ENCODE measurements around the gene SIGLEC15.
"Not testable (repeated sequence)": the region's sequence is repeated elsewhere in the genome, so short reads cannot be mapped to it uniquely, and the experiment has no call there.

Gene SIGLEC15

DNA sequence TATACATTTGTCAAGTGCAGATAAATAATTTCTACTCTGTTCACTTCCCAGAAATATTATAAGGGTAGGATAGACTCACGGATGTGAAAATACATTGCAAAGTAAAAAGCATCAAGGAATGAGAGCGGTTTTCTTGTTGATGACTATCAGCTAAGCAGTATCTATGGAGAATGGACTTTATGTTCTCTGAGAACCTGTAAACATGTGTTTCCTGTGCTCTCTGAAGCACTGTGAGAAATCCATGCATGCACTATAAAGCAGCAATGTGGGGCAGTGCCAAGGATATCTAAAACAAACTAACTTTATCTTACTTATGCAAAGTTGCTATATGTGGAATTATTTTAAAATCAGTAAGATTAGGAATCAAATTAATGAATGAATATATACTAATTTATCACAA lies 4.4 kb upstream of the SIGLEC15 start:
- DNase-seq = no peak

DNA sequence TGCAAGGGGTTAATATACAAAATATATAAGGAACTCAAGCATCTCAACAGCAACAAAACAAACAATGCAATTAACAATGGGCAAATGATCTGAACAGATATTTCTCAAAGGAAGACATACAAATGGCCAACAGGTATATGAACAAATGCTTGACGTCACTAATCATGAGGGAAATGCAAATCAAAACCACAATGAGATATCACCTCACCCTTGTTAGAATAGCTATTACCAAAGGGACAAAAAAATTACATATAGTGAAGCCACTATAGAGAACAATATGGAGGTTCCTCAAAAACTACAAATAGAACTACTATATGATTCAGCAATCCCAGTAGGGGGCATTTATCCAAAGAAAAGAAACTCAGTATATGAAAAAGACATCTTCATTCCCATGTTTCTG lies 3.8 kb upstream of the SIGLEC15 start:
- DNase-seq = no peak

DNA sequence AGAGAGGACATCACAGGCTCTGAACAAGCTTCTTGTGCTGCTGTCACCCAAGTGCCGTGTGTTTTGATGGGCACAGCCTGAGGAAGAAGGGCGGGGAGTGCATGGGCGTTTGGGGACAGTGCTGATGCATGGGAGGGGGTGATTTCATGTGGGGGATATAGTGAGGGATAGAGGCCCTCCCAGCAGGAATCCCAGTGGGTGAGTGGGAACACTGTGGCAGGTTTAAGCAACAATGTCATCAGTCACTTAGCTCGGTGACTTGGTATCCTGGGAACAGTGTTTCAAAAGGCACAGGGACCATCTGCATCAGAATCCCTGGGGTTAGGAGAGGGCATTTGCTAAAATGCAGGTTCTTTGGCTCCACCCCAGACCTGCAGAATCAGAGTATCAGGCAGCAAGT lies 609 bp downstream of the SIGLEC15 start:
- no peak for DNase-seq

DNA sequence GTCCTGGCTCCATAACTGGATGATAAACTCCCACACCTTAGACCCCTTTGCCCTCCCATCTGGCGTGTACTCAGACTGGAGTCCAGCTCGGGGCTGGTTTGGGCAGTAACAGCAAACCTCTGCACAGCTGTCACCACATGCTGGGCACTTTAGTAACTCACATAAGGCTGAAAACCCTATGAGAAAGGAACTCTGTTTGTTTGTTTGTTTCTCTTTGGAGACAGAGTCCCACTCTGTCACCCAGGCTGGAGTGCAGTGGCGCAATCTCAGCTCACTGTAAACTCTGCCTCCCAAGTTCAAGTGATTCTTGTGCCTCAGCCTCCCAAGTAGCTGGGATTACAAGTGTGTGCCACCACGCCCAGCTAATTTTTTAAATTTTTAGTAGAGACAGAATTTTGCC lies 1.2 kb downstream of the SIGLEC15 start:
- DNase-seq = not testable (repeated sequence)

DNA sequence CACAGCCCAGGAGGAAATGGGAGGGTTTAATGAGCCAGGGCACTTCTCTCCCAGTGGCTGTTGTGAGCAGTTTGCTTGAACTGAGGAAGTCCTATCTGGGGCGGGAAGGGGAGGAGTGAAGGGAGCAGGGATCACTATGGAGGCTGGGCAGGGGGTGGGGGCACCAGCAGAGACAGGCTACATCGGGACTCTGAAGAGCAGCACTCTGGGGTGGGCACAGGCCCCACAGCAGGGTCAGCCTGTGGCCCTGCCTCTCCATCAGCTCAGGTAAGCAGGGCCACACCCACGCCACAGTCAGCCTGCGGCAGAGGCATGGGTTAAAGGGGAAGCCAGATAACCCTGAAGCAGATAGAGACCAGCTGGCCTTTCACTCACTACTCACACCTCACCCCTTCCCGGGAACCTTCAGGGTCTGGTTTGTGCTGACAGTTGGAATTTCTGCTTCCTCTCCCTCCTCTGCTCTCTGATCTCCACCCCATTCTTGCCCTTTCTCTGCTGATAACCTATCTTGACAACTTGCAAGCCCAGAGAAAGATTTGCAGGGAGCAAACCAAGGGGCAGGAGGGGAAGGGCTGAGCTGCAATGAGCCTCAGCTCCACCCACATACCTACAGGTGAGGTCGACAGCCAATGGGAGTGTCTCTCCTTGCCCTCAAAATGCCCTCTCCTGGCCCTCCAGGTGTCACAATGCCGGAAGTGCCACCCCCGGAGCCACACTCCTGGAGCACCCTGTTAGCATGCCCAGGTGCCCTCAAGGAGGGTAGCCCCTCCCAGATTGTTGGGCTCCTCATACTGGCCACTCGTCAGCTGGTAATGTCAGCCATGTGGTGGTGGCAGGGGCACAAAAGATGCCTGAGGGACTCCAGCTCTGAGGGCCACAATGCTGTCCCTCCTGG lies 3.7 kb downstream of the SIGLEC15 start:
- DNase-seq = no peak

DNA sequence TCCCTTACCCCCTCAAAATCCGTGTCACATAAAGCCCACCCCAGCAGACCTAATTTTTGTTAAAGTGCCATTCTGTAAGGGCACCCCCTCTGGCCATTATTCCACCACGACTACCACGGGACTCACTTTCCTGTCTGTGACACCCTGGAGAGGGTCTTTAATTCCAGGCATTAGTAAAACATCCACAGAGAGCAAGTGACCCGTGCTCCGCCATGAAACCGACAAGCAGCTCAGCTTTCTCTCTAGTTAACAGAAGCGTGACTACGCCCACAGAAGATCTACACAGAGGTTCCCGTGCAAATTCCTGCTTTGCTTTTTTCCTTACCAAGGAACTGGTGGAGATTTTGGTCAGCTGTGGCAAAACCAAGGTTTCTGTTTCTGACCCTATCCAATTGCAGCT lies 4.4 kb downstream of the SIGLEC15 start:
- DNase-seq = no peak

DNA sequence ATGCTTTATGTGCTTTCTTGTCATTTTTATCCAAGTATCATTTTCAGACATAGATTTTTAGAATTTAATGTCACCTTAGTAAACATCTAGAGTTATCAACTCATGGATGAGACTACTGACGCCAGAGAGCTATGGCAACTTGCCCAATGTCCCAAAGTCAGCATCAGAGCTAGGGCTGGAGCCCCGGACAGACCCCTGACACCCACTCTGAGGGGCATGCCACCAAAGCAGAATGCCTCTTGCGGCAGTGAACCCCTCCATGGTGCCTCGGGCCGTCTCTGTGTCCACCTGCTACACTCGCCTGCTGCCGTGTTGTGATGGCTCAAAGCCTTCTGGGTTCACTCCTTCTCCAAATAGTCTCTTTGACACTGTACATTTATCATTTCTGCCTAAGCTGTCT lies 5.4 kb downstream of the SIGLEC15 start:
- no peak for DNase-seq

DNA sequence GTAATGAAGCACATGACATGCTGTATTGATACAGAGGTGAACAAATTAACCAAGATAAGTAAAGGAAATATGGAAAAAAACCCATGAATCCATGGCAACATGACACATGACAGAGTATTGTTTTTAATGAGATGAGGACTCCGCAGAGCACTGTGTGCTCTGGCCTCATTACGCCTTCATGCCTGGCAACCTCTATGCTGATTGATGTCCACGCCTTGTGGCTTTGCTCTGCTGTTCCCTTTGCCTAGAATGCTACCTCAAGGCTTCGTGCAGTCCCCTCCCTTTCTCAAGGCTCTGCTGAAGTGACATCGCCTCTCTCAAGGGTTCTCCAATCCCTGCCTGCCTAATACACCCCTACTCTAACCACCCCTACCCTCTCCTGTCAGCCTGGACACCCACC lies 8.4 kb downstream of the SIGLEC15 start:
- no peak for DNase-seq

DNA sequence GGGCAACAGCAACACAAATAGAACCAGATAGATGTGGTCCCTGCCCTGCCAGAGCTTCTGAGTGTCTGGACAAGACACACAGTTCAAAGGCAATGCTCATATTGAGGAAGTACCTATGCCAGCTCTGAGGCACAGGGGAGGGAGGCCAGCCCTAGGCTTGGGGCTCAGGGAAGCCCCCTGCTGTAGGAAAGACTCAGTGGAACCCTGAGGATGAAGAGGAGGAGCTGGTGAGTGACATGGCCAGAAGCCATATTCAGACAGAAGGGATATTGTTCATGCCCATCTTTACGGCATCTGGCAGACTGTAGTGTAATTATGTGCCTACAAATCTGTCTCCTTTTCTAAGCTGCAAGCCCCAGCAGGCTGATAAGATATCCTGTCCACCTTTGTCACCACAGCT lies 8.8 kb downstream of the SIGLEC15 start:
- DNase-seq = no peak

DNA sequence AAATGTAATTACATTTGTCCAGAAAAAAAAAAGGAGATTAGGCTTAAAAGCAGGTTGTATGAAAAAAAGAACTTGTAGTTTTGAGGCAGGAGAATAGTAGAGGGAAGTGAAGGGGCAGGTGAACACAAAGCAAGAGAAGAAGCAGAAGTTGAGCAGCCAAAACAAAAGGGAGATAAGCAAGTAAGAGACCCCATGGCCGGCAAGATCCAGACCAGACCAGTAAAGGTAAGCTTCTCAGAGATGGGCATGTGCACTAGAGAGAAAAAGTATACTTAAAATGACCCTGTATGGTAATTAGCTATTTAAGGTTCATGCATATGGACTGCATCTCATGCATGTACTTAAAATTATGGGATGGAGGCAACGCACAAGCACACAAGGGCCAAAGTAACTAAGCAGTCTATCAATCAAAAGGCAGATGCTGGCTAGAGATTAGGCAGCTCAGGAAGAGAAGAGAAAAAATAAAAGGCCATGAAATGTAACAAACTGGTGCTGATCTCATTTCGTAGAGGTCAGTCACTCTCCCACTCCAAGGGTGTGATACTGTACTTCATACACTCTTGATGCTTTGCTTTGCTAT lies 9.7 kb downstream of the SIGLEC15 start:
- no peak for DNase-seq

DNA sequence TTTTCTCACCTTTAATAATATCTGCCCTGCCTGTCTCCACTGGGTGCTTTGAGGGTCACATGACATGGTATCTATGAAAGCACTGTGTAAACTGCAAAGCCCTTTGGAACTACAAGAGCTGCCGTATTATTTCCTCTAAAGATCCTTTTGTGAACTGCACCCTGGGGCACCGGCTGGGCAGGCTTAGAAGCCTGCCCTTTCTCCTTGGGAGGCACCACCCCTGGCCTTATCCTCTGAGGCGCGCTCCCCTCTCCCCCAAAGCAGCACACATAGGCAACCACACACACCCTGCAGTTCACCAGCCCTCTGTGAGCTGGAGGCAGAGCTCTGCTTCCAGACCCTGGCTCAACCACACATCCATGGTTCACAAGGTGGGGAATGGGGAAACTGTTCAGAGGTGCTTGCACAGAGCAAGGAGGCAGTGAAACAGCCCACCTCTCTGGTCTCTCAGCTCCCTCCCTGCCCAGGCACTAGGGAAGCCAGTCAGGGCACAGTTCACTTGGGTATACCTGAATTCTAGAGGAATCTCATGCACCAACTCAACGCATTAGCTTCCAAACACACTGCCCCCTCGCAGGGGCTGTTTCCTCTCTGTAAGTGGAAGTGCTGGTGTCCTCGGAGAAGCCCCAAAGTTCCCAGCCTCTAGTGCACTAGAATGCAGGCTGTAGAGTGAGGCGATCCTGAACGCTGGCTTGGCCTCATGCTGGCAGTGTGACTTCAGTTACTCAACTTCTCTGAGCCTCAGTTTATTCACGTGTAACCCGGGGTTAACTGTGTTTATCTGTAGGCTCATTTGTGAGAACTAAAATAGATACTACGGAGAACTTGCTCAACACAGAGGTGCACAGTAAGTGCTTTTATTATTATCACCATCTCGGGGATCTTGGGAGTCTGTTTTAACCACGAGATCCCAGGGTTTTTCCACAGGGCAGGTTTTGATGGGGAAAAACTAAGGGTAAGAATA lies 11.0 kb downstream of the SIGLEC15 start:
- no peak for DNase-seq

DNA sequence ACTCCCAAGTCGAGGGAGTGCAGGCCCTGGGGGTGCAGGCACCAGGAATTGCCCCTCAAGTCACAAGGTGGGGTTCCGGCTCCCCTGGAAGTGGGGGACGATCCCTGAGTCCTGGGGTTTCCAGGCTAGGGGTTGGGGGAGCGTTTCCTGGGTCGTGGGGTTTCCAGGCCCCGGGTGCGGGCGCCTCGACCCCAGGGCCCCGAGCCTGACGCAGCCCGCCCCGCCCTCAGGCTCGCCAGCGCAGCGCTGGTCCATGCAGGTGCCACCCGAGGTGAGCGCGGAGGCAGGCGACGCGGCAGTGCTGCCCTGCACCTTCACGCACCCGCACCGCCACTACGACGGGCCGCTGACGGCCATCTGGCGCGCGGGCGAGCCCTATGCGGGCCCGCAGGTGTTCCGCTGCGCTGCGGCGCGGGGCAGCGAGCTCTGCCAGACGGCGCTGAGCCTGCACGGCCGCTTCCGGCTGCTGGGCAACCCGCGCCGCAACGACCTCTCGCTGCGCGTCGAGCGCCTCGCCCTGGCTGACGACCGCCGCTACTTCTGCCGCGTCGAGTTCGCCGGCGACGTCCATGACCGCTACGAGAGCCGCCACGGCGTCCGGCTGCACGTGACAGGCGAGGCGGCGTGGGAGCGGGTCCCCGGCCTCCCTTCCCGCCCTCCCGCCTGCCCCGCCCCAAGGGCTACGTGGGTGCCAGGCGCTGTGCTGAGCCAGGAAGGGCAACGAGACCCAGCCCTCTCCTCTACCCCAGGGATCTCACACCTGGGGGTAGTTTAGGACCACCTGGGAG lies 12.0 kb downstream of the SIGLEC15 start:
- peak; percentile 49 for DNase-seq

DNA sequence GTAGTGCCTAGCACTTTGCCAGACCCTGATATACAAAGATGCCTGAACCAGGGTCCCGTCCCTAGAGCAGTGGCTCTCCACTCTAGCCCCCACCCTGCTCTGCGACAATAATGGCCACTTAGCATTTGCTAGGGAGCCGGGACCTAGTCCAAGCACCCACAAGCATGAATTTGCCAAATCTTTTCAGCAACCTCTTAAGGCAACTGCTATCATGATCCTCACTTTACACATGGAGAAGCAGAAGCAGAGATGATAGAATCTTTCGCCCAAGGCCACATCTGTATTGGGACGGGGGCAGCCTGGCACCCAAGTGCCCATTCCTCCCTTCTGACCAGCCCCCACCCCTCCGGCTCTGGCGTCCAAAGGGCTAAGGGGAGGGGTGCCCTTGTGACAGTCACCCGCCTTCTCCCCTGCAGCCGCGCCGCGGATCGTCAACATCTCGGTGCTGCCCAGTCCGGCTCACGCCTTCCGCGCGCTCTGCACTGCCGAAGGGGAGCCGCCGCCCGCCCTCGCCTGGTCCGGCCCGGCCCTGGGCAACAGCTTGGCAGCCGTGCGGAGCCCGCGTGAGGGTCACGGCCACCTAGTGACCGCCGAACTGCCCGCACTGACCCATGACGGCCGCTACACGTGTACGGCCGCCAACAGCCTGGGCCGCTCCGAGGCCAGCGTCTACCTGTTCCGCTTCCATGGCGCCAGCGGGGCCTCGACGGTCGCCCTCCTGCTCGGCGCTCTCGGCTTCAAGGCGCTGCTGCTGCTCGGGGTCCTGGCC lies 13.0 kb downstream of the SIGLEC15 start:
- DNase-seq = no peak

DNA sequence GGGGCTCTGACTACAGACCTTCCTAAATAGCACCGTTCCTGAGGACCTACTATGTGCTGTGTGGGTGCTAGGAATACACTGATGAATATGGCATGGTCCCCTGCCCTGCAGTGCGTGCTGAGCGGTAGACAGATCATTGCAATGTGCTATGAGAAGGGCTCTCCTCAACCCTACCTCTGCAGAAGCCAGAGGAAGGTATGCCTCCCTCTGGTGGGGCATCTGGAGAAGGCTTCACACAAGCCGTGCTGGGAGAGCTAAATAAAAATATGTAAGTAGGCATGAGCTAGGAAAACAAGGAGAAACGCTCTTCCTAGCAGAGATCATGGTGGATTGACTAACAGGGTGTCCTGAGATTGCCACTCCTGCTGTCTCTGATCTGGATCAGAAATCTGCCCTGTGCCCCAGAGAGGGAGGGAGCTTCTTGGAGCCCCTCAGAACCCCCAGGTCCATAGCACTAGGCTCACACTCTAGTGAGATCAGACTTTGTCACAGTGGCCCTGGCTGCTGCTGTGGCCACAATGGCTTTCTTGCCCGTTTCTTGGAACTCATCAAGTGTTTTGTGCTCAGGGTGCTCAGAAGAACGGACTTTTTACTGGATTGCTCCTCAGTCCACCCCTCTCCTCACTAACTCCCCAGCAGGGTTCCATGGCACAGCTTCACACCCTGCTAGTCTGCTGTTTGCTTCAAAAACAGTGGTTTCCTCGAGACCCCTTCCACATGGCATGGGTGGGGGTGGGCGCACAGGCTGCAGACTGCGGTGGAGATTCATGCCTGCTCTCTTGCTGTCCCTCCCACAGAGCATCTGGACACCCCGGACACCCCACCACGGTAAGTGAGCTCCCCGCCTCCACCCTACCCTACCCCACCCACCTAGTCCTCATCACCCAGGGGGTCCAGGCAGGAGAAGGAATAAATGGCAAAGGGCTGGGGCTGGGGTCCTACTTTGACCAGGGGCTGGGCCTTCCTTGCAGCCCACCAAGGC lies 14.2 kb downstream of the SIGLEC15 start:
- peak; percentile 26 for DNase-seq

DNA sequence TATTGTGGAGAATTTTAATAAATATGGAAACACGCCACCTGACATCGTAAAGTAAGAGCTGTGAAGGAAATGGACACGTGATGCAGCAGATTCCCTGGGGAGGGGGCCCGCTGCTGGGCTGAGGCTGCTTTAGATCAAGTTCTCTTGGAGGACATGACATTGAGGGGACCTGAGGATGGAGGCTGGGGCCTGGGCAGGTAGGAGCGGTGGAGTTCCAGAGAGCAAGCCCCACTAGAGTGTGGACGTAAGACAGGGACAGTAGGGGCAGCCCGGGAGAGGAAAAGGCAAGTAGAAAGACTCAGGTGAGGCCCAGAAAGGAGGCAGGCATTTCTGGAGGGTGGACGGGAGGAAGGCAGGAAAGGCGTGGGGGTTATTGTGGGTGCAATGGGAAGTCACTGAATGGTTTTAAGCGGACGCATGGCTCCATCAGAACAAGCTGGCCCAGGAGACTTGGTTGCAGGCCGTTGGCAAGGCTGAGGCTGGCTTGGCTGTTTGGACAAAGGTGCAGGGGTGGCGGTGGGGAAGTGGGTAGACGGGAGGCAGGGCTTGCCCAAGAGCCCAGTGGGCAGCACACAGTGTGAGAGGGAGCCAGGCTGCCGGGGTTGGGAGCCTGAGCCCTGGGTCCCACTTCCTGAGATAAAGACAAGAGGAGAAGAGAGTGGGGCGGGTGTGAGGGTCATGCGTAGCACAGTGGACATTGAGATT lies 15.7 kb downstream of the SIGLEC15 start:
- no peak for DNase-seq

DNA sequence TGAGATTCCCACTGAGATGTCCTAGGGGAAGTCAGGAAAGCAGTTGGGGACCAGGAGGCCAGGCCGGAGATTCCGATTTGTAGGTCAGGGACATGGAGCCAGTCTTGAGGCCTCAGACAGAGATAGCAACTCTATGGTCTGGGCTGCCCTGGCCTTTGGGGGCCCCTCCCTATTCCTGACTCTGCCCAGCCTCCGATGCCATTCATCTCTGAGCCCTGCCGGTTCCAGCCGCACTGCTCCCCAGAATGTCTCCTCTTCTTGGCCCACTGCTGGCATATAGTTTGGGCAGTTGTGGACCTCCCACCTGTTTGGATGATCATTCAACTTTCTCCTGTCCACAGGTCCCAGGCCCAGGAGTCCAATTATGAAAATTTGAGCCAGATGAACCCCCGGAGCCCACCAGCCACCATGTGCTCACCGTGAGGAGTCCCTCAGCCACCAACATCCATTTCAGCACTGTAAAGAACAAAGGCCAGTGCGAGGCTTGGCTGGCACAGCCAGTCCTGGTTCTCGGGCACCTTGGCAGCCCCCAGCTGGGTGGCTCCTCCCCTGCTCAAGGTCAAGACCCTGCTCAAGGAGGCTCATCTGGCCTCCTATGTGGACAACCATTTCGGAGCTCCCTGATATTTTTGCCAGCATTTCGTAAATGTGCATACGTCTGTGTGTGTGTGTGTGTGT lies 16.4 kb downstream of the SIGLEC15 start:
- no peak for DNase-seq

DNA sequence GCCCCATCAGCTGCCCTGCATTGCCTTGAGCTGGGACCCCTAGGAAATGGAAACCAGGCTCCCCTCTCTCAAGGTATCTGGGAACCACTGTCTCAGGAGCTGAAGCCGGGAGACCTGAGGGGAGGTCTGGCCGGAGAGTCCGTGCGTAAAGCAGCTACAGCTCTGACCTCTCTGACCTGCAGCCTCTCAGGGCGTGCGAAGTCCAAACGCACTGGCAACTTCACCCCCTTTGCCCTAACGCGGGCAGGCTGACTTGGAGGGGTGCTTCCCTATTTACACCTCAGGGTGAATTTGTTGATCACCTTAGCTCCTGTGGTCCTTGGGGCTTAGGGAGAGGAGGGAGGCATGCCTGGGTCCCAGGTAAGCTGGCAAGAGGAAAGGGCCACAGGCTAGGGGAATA lies 17.5 kb downstream of the SIGLEC15 start:
- DNase-seq = no peak

DNA sequence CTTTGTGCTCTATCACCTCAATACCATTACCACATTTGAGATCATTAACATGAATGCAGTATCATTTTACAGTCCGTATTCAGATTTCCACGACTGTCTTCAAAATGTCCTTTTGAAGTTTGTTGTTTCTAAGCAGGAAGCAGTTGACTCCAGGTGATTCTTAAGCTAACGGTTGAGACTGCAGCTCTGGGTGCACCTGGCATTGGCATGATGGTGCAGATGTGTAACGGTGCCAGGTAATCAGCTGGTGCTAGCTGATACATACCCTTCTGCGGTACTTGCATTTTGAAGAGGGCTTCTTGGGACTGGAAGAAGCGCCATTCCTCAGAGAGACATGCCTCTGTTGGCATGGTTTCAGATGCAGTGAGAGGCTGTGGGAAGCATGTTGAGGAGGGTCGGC lies 19.5 kb downstream of the SIGLEC15 start:
- no peak for DNase-seq

DNA sequence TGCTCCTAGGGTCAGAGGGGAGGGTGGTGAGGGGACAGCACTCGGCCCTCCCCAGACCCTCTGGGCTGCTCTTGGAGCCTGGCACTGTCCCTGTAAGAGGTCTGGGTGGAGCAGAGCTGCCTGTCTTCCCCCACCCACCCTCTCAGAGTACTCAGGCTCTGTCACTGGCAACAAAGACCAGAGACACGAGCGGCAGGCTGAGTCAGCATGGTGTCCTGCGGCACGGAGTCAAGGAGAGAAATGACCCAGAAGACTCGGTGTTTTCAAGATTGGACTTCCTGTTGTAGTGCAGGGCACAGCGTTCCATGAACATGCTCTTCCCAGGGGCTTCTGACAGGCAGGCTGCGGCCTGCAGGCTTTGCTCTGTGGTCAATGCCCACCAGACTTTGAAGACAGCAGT lies 19.9 kb downstream of the SIGLEC15 start:
- no peak for DNase-seq

Measured in activated CD4-positive, alpha-beta T cell treated with anti-CD3 and anti-CD28 coated beads, Interleukin-2, amount 50 U/mL, for 16 hours (primary cell).